Measurements from ENCODE around the gene ZNF780A.
"Not testable (repeated sequence)": the region's sequence is repeated elsewhere in the genome, so short reads cannot be mapped to it uniquely, and the experiment has no call there.

Gene ZNF780A

GRCh38 chr19:40090241-40091204 lies at the start of gene ZNF780A:
Gene ZNF780A (minus strand): TSS chr19:40090943. CDS start chr19:40084753, 6,190 bp downstream.
- DNase-seq (ENCODE audit: low read depth in 1 of 2, low spot score in 1 of 2): peak; percentile 57 to 63

GRCh38 chr19:40139533-40140287 lies 49.0 kb upstream of the ZNF780A start:
- DNase-seq (ENCODE audit: low read depth in 1 of 2, low spot score in 1 of 2): no peak

DNA sequence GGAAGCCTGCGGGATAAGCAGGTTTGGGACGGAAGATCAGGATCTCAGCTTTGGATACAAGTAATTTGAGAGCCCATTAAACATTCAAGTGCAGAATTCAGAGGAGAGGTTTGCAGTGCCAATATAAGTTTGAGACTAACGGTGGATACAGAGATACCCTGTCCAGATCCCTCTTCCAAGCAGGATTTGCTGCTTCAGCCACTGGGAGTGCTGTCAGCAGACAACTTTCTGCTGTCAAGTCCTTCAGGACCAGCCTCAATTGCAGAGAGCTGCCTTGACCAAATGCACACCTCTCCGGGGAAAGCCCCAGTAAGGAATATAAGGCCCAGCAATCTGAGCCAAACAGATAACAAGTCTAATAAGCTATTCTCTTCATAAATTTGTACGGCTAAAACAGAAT lies 46.1 kb upstream of the ZNF780A start:
- no peak for DNase-seq (ENCODE audit: low read depth in 1 of 2, low spot score in 1 of 2)

GRCh38 chr19:40134866-40135265 lies 44.1 kb upstream of the ZNF780A start:
- no peak for DNase-seq (ENCODE audit: low read depth in 1 of 2, low spot score in 1 of 2)

DNA sequence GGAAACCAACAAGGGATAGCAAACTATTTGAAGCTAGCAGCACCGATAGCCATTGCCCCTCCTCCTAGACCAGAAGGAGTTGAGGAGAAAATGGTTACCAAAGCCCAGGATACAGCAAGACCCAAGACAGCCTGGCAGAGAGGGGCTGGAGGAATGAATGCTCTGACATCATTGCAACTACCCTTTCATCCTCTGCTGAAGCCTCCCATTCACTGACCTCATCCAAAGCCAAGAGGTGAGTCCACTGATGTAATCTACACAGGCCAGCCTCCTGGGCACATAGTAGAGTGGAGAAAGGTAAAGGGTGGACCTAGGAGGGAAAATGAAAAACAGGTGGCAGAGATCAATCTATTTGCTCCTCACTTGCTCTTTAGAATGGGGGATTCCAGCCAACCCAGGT lies 42.7 kb upstream of the ZNF780A start:
- DNase-seq (ENCODE audit: low read depth in 1 of 2, low spot score in 1 of 2): no peak

GRCh38 chr19:40130013-40130412 lies 39.3 kb upstream of the ZNF780A start:
- DNase-seq (ENCODE audit: low read depth in 1 of 2, low spot score in 1 of 2): no peak

DNA sequence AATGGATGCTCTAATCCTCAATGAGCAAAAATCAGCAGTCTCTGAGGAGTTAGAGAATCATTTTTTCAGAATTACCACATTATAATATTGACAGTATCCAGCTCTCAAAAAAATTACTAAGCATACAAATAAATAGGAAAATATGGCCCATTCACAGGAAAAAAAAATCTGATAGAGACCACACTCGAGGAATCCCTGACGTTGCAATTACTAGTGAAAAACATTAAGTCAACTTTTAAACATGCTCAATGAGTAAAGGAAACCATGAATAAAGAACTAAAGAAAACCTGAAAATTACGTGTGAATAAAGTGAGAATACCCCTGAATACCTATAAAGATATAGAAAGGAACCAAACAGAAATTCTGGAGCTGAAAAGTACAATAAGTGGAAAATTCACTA lies 38.7 kb upstream of the ZNF780A start:
- DNase-seq (ENCODE audit: low read depth in 1 of 2, low spot score in 1 of 2): no peak

DNA sequence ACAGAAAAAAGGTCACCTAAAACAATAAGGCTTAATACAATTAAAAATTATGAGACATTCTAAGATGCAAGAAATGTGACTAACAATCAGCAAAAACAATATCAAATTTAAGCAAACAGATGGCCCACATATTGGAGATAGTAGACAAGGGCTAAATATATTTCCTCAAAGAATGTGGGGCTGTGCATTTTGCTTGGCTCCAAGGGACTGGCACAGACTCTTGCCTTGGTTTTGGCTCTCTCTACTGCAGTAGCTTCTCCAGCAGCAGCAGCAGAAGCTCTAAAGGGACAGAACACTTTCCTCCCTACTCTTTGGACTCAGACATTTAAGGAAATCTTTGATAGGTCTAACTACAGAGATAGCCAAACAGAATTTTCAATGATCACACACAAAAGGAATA lies 38.2 kb upstream of the ZNF780A start:
- no peak for DNase-seq (ENCODE audit: low read depth in 1 of 2, low spot score in 1 of 2)

DNA sequence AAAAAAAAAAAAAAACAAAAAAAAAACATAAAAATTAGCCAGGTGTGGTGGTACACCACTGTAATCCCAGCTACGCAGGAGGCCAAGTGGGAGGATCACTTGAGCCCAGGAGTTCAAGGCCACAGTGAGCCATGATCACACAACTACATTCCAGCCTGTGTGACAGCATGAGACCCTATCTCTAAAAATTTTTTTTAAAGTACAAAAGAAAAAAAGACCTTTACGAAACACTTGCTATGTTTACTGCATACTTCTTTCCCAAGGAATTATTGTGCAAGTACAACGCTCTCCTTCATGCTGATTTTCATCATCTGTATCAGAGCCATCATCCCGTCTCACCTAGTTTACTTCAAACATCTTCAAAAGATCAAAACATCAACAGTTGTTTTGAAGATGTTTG lies 28.6 kb upstream of the ZNF780A start:
- no peak for DNase-seq (ENCODE audit: low read depth in 1 of 2, low spot score in 1 of 2)

DNA sequence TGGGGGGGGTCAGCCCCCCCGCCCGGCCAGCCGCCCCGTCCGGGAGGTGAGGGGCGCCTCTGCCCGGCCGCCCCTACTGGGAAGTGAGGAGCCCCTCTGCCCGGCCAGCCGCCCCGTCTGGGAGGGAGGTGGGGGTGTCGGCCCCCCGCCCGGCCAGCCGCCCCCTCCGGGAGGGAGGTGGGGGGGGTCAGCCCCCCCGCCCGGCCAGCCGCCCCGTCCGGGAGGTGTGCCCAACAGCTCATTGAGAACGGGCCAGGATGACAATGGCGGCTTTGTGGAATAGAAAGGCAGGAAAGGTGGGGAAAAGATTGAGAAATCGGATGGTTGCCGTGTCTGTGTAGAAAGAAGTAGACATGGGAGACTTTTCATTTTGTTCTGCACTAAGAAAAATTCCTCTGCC lies 27.9 kb upstream of the ZNF780A start:
- not testable (repeated sequence) for DNase-seq (ENCODE audit: low read depth in 1 of 2, low spot score in 1 of 2)

GRCh38 chr19:40116075-40116474 lies 25.3 kb upstream of the ZNF780A start:
- no peak for DNase-seq (ENCODE audit: low read depth in 1 of 2, low spot score in 1 of 2)

GRCh38 chr19:40114119-40114518 lies 23.4 kb upstream of the ZNF780A start:
- DNase-seq (ENCODE audit: low read depth in 1 of 2, low spot score in 1 of 2): not testable (repeated sequence)

- DNase-seq (ENCODE audit: low read depth in 1 of 2, low spot score in 1 of 2): not testable (repeated sequence)
Observed at GRCh38 chr19:40112271-40112670, 21.5 kb upstream of the ZNF780A start.

GRCh38 chr19:40110570-40110969 lies 19.8 kb upstream of the ZNF780A start:
- DNase-seq (ENCODE audit: low read depth in 1 of 2, low spot score in 1 of 2): no peak

- DNase-seq (ENCODE audit: low read depth in 1 of 2, low spot score in 1 of 2): no peak
Observed at GRCh38 chr19:40104754-40105153, 14.0 kb upstream of the ZNF780A start.

DNA sequence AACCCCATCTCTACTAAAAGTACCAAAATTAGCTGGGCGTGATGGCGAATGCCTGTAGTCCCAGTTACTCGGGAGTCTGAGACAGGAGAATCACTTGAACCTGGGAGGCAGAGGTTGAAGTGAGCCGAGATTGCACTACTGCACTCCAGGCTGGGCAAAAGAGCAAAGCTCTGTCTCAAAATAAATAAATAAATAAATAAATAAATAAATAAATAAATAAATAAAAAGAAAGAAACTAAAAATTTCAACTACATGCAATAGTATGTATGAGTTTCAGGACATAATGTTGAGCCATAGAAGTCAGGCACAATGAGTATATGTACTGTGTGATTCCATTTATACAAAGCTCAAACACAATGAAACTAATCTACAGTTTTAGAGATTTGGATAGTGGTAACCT lies 12.9 kb upstream of the ZNF780A start:
- DNase-seq (ENCODE audit: low read depth in 1 of 2, low spot score in 1 of 2): no peak

- no peak for DNase-seq (ENCODE audit: low read depth in 1 of 2, low spot score in 1 of 2)
Observed at GRCh38 chr19:40101813-40102212, 11.1 kb upstream of the ZNF780A start.

DNA sequence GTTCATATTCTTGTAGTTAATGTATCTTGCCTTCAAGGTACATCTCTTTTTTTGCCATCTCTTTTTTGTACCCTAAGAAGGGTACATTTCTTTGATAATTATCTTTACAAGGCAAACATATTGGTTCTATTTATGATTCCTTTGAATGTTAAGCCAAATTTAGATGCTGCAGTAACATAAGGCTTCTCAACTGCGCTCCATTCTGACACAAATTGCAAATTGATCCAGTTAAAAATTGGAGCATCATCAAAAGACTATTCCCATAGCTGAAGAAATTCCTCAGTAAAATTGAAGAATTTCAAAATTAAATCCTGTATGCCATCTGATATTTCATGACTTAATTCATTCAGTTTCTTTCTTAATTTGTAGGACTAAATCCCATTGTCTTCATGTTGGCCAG lies 2.7 kb upstream of the ZNF780A start:
- DNase-seq (ENCODE audit: low read depth in 1 of 2, low spot score in 1 of 2): no peak

GRCh38 chr19:40091205-40092129 lies 724 bp upstream of the ZNF780A start:
- DNase-seq (ENCODE audit: low read depth in 1 of 2, low spot score in 1 of 2): no peak

GRCh38 chr19:40089462-40089861 lies 1.3 kb downstream of the ZNF780A start:
- DNase-seq (ENCODE audit: low read depth in 1 of 2, low spot score in 1 of 2): no peak

Data from activated T-helper 1 cell treated with anti-CD3 and anti-CD28 coated beads, Interleukin-2, amount 50 U/mL, for 16 hours (primary cell).